PC-9 (cell line): ENCODE measurements around the gene STARD3NL. TPM values are rescaled to one million over a fixed set of nuclear protein-coding genes. Genes with fewer than 3 reads are reported as not detected.

Experiments used
- BruUV-seq: library from RNA; stranded (reverse); fragments of 400-500 nt; replicated peaks from 2 replicates; lab custom pipeline; 2021; lab: Mats Ljungman, UMichigan
- CTCF ChIA-PET: fragments of 300-600 bp; sonication (Branson Sonifier 250); formaldehyde crosslinking; loops from one replicate; lab custom pipeline; 2022; ENCODE audit warnings: antibody characterized with exemption; lab: Charles Lee
- POLR2A ChIA-PET: fragments of 300-600 bp; sonication (Branson Sonifier 250); formaldehyde crosslinking; loops from one replicate; lab custom pipeline; 2022; ENCODE audit warnings: antibody characterized with exemption; ENCODE audit not compliant: unreplicated experiment; lab: Charles Lee
- DNase-seq, 2 experiments: peaks; one replicate each; pipeline versions ENCODE4 v3.0.0 to v3.0.0-alpha.2; 2015 to 2022; ENCODE audit warnings: mixed read lengths in 1 of 2
- H2AFZ ChIP-seq: fragments of 200-600 bp; sonication (generic); 2 replicates; pipeline ENCODE4 v1.8.1; 2017; ENCODE audit warnings: antibody characterized with exemption
- H3F3A ChIP-seq: fragments of 200-600 bp; sonication (generic); 2 replicates; pipeline ENCODE4 v1.8.1; 2017; ENCODE audit warnings: antibody characterized with exemption, mild to moderate bottlenecking, low read depth; ENCODE audit not compliant: insufficient read depth
- H3K27ac ChIP-seq: fragments of 200-600 bp; sonication (generic); 2 replicates; pipeline ENCODE4 v1.6.1; 2016; ENCODE audit warnings: mixed run types
- H3K27me3 ChIP-seq: fragments of 200-600 bp; sonication (generic); 2 replicates; pipeline ENCODE4 v1.6.1; 2016; ENCODE audit warnings: low read depth, mixed run types; ENCODE audit not compliant: insufficient read depth
- H3K36me3 ChIP-seq: fragments of 200-600 bp; sonication (generic); 2 replicates; pipeline ENCODE4 v1.6.1; 2016; ENCODE audit warnings: low read depth, mixed run types
- H3K4me1 ChIP-seq: fragments of 200-600 bp; sonication (generic); replicated peaks from 2 replicates; pipeline ENCODE4 v1.6.1; 2016; ENCODE audit warnings: mixed run types; ENCODE audit not compliant: insufficient read depth
- H3K4me2 ChIP-seq: fragments of 200-600 bp; sonication (generic); 2 replicates; pipeline ENCODE4 v1.6.1; 2017; ENCODE audit warnings: mixed run types
- H3K4me3 ChIP-seq: fragments of 200-600 bp; sonication (generic); 2 replicates; pipeline ENCODE4 v1.6.1; 2016; ENCODE audit warnings: mixed run types
- H3K79me2 ChIP-seq: fragments of 200-600 bp; sonication (generic); 2 replicates; pipeline ENCODE4 v1.6.1; 2017; ENCODE audit warnings: low read depth, mixed run types
- H3K9me2 ChIP-seq: fragments of 200-600 bp; sonication (generic); 2 replicates; pipeline ENCODE4 v1.8.1; 2017; ENCODE audit warnings: mild to moderate bottlenecking; ENCODE audit not compliant: insufficient read depth
- H3K9me3 ChIP-seq: fragments of 200-600 bp; sonication (generic); 2 replicates; pipeline ENCODE4 v1.8.1; 2016; ENCODE audit warnings: low read depth; ENCODE audit not compliant: insufficient read depth
- H4K20me1 ChIP-seq: fragments of 200-600 bp; sonication (generic); 2 replicates; pipeline ENCODE4 v1.8.1; 2017; ENCODE audit not compliant: insufficient read depth
- EZH2 ChIP-seq: fragments of 200-600 bp; sonication (generic); IDR thresholded peaks from 2 replicates; pipeline ENCODE4 v1.8.0; 2017; ENCODE audit warnings: antibody characterized with exemption, low read depth
- intact Hi-C: fragments of 100-400 bp; cut with micrococcal nuclease; formaldehyde crosslinking; loops from one replicate; pipeline ENCODE4 v1.10.0; 2022; ENCODE audit not compliant: unreplicated experiment
- total RNA-seq: library from RNA; stranded (reverse); gene quantifications from 2 replicates; pipeline ENCODE4 v1.2.3, GENCODE V29; 2021
- TF ChIP-seq, protein P1 (sequence below): fragments of 200-600 bp; sonication (generic); conservative IDR thresholded peaks from 2 replicates; pipeline ENCODE4 v1.6.1; 2017; ENCODE audit warnings: mixed run types, antibody characterized with exemption, mild to moderate bottlenecking, moderate library complexity

STARD3NL gene
- total RNA-seq, 1 experiment from 2014 or later: 41.4 TPM

DNA sequence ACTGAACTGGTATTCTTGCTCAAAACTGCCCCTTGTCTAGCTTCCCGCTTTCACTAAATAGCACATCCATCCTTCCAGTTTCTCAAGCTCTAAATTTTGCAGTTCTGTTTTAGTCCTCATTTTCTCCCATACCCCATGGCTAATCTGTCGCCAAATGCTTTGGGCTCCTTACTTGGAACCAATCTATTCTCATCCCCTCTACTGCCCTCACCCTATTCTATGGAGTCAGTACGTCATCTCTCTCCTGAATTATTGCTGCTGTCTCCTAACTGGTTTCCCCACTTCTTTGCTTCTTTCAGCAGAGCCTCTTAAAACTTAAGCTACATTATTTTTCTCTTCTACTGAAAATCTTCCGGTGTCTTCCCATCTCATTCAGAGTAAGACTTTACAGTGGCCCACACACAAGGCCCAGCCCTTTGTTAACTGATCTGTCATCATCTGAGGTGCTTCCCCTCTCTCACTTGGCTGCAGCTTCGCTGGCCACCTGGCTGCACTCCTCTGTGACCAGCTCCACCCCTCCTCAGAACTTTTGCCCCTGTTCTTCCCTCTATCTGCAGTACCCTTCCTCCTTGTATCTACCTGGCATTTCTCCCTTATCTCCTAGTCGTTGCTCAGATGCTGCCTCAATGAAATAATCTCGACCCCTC, 9.9 kb downstream of the STARD3NL start:
- Histone ChIP-seq H3K27ac (no peak overlapping the region), H3K4me2 (no peak overlapping the region), H3K9me2 (no peaks in the 10 kb centered on the region; the same call in 1 of the 2 replicates), H4K20me1 (no peaks in the 10 kb centered on the region), H3K4me1 (no peaks in the 10 kb centered on the region), H3F3A (no peaks in the 10 kb centered on the region), H3K79me2 (0 out of 2 replicates have a peak, but pooled peaks cover 3% of the 10 kb centered on the region), H3K27me3 (no peaks in the 10 kb centered on the region), H2AFZ (no peak overlapping the region), H3K4me3 (no peak overlapping the region), H3K9me3 (no peaks in the 10 kb centered on the region), H3K36me3 (no peaks in the 10 kb centered on the region)
- TF ChIP-seq EZH2: no peak
- TF ChIP-seq, protein P1, sequence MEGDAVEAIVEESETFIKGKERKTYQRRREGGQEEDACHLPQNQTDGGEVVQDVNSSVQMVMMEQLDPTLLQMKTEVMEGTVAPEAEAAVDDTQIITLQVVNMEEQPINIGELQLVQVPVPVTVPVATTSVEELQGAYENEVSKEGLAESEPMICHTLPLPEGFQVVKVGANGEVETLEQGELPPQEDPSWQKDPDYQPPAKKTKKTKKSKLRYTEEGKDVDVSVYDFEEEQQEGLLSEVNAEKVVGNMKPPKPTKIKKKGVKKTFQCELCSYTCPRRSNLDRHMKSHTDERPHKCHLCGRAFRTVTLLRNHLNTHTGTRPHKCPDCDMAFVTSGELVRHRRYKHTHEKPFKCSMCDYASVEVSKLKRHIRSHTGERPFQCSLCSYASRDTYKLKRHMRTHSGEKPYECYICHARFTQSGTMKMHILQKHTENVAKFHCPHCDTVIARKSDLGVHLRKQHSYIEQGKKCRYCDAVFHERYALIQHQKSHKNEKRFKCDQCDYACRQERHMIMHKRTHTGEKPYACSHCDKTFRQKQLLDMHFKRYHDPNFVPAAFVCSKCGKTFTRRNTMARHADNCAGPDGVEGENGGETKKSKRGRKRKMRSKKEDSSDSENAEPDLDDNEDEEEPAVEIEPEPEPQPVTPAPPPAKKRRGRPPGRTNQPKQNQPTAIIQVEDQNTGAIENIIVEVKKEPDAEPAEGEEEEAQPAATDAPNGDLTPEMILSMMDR: no peak
- BruUV-seq: no TSS peak
- ChIA-PET CTCF (interaction anchor here (0.6 kb wide), 1 partner anchor 1744 kb away, joined by 3 read pairs; no protein-coding TSS in a partner anchor), POLR2A (no interaction called here)
- intact Hi-C loops: no loop called here
- no peak for DNase-seq

DNA sequence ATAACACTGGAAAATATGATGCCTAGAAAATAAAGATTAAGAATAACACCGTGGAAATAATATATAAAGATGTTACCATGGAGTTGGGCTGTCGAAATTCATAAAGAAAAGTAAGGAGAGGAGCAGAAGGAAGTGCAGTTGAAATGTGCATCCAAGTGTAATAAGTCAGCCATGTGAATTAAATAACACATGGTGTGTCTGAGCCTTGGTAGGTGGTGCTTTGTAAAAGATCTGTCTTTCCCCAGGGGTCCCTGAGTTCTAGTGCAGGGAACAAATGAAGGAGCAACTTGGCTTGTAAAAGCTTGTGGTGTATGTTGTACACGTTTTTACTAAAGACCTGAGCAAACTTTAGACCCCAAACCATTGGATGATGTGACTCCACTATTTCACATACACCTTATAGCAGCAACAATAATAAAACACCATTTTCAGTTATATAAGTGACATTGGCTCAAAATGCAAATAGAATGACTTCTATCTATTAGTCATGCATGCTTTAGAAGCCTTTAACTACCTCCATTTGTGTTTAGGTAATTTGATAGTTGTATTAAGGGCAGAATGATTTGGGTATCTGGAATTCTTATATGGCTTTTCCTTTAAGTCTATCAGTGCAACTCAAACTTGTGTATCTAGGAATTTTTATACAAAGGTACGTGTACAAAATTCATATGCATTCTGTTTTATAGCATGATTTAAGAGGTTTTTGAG, 11.3 kb downstream of the STARD3NL start:
- Histone ChIP-seq H3K4me1 (no peaks in the 10 kb centered on the region), H3K9me2 (no peaks in the 10 kb centered on the region; the same call in 1 of the 2 replicates), H3K4me2 (no peak overlapping the region), H3K79me2 (0 out of 2 replicates have a peak, but pooled peaks cover 3% of the 10 kb centered on the region), H4K20me1 (no peaks in the 10 kb centered on the region), H2AFZ (no peak overlapping the region), H3K9me3 (no peaks in the 10 kb centered on the region), H3K36me3 (no peaks in the 10 kb centered on the region), H3K27ac (no peak overlapping the region), H3K4me3 (no peak overlapping the region), H3F3A (no peaks in the 10 kb centered on the region), H3K27me3 (no peaks in the 10 kb centered on the region)
- ChIA-PET CTCF (no interaction called here), POLR2A (no interaction called here)
- no TSS peak for BruUV-seq
- intact Hi-C loops: no loop called here
- no peak for TF ChIP-seq EZH2
- TF ChIP-seq, protein P1: no peak
- no peak for DNase-seq

DNA sequence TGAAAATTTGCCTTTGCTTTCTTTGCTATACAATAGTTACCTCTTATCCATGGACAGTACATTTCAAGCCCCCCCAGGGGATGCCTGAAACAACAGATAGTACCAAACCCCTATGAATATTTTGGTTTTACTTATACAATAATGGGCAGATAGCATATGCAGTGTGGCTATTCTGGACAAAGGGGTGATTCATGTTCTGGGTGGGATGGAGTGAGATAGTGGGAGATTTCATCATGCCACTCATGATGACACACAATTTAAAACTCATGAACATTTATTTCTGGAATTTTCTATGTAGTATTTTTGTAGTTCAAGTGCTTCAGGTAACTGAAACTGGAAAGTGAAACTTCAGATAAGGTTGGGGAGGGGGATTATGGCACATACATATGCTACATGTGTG, 12.0 kb downstream of the STARD3NL start:
- H3K9me2 ChIP-seq: no peaks in the 10 kb centered on the region; the same call in 1 of the 2 replicates
- TF ChIP-seq, protein P1: no peak
- TF ChIP-seq EZH2: no peak
- no peak overlapping the region for H2AFZ ChIP-seq
- H3K27ac ChIP-seq: no peak overlapping the region
- POLR2A ChIA-PET: no interaction called here
- no peaks in the 10 kb centered on the region for H3K36me3 ChIP-seq
- H3F3A ChIP-seq: no peaks in the 10 kb centered on the region
- intact Hi-C loops: no loop called here
- H3K27me3 ChIP-seq: no peaks in the 10 kb centered on the region
- H3K4me2 ChIP-seq: no peak overlapping the region
- CTCF ChIA-PET: no interaction called here
- H3K4me1 ChIP-seq: no peaks in the 10 kb centered on the region
- H4K20me1 ChIP-seq: no peaks in the 10 kb centered on the region
- H3K9me3 ChIP-seq: no peaks in the 10 kb centered on the region
- no TSS peak for BruUV-seq
- H3K4me3 ChIP-seq: no peak overlapping the region
- no peak for DNase-seq
- H3K79me2 ChIP-seq: 0 out of 2 replicates have a peak, but pooled peaks cover 3% of the 10 kb centered on the region
